Measurements from ENCODE around the gene BSPH1. TPM values are rescaled to one million over a fixed set of nuclear protein-coding genes. Genes with fewer than 3 reads are reported as not detected.

Gene BSPH1
- total and polyA plus RNA-seq, 10 of the 15 experiments (the other 5 are each of a cell fraction or from before 2014, with no cell fraction given), result not detected

GRCh38 chr19:47994209-47994802 is 2.3 kb upstream of the BSPH1 start, which contains the start of gene ELSPBP1:
Gene ELSPBP1, plus strand, starts transcription at chr19:47994632. Its CDS starts 14,036 bp downstream, at chr19:48008668.
- Histone ChIP-seq H3K4me3 (no peak within 1 kb of the TSS), H3K4me1 (ENCODE audit: control insufficient read depth, insufficient read depth, low read length) (no peaks in the 10 kb centered on the region), H3K36me3 (ENCODE audit: control insufficient read depth in 2 of 2, insufficient read depth in 2 of 2, low read length in 1 of 2) (no peaks in the 10 kb centered on the region), H3K9me3 (replicated peaks; ENCODE audit: control insufficient read depth, insufficient read depth, low read length) (no peaks in the 10 kb centered on the region), H3K4me2 (ENCODE audit: control insufficient read depth, insufficient read depth) (no peak within 1 kb of the TSS), H3K27ac (ENCODE audit: control insufficient read depth, insufficient read depth) (no peak within 1 kb of the TSS), H3K79me2 (ENCODE audit: control insufficient read depth, insufficient read depth, low read length) (no peaks in the 10 kb centered on the region), H3K9ac (ENCODE audit: control insufficient read depth, insufficient read depth, low read length) (no peak within 1 kb of the TSS), H3K27me3 (replicated peaks in 1 of 2; ENCODE audit: control insufficient read depth in 2 of 2, insufficient read depth in 2 of 2, low read length in 1 of 2) (no peaks in the 10 kb centered on the region), H2AFZ (ENCODE audit: control insufficient read depth, low read depth, low read length) (no peak within 1 kb of the TSS), H4K20me1 (ENCODE audit: control insufficient read depth, insufficient read depth) (no peaks in the 10 kb centered on the region)
- CTCF ChIA-PET, result no interaction called here
- BruUV-seq (replicated peaks), result no TSS peak
- RAD21 ChIA-PET (ENCODE audit: unreplicated experiment), result no interaction called here
- FAIRE-seq, result no peak
- no peak for TF ChIP-seq SIN3A (IDR thresholded peaks at IDR 0.05; ENCODE audit: low read depth, low read length)
- no peak for TF ChIP-seq NFYB (IDR thresholded peaks at IDR 0.05; ENCODE audit: insufficient read depth, low read depth, low read length)
- POLR2A ChIA-PET, result no interaction called here
- DNase-seq (ENCODE audit: low read depth, low spot score), result no peak
- intact Hi-C loops (cut with micrococcal nuclease; ENCODE audit: unreplicated experiment) (no loop called here), in situ Hi-C loops (cut with MboI) (no loop called here)
- SMC1A ChIA-PET (ENCODE audit: uncharacterized antibody, unreplicated experiment), result no interaction called here
- ATAC-seq, result no peak
- WGBS (ENCODE audit: insufficient coverage, insufficient replicate concordance, low lambda C conversion rate, missing lambda C conversion rate), result 25% methylated on average over 5 of the region's 5 CpGs

GRCh38 chr19:47991191-47991808 is 670 bp downstream of the BSPH1 start:
- H3K27ac ChIP-seq (ENCODE audit: control insufficient read depth, insufficient read depth), result no peak overlapping the region
- FAIRE-seq, result no peak
- H4K20me1 ChIP-seq (ENCODE audit: control insufficient read depth, insufficient read depth), result no peaks in the 10 kb centered on the region
- no peak for TF ChIP-seq MTA2 (IDR thresholded peaks at IDR 0.05; ENCODE audit: low read depth)
- TF ChIP-seq HCFC1 (IDR thresholded peaks at IDR 0.05; ENCODE audit: low read length), result no peak
- TF ChIP-seq JUNB (IDR thresholded peaks at IDR 0.05), result no peak
- TF ChIP-seq IKZF2 (IDR thresholded peaks at IDR 0.05), result no peak
- TF ChIP-seq KDM1A (IDR thresholded peaks at IDR 0.05; ENCODE audit: borderline replicate concordance), result no peak
- no peak for TF ChIP-seq ZNF622 (IDR thresholded peaks at IDR 0.05)
- no peak for TF ChIP-seq ZBTB33 (IDR thresholded peaks at IDR 0.05)
- TF ChIP-seq CBFB (IDR thresholded peaks at IDR 0.05; ENCODE audit: low read depth), result no peak
- TF ChIP-seq BCL3 (IDR thresholded peaks at IDR 0.05; ENCODE audit: borderline replicate concordance, insufficient read depth, low read depth, low read length, poor library complexity, severe bottlenecking), result no peak
- H3K27me3 ChIP-seq (replicated peaks in 1 of 2; ENCODE audit: control insufficient read depth in 2 of 2, insufficient read depth in 2 of 2, low read length in 1 of 2), result no peaks in the 10 kb centered on the region
- H3K4me3 ChIP-seq, result no peak overlapping the region
- H3K36me3 ChIP-seq (ENCODE audit: control insufficient read depth in 2 of 2, insufficient read depth in 2 of 2, low read length in 1 of 2), result no peaks in the 10 kb centered on the region
- SMC1A ChIA-PET (ENCODE audit: uncharacterized antibody, unreplicated experiment), result no interaction called here
- no peak overlapping the region for H2AFZ ChIP-seq (ENCODE audit: control insufficient read depth, low read depth, low read length)
- POLR2A ChIA-PET, result no interaction called here
- H3K9me3 ChIP-seq (replicated peaks; ENCODE audit: control insufficient read depth, insufficient read depth, low read length), result no peaks in the 10 kb centered on the region
- ATAC-seq, result no peak
- RAD21 ChIA-PET (ENCODE audit: unreplicated experiment), result no interaction called here
- CTCF ChIA-PET, result no interaction called here
- H3K9ac ChIP-seq (ENCODE audit: control insufficient read depth, insufficient read depth, low read length), result no peak overlapping the region
- 50% methylated on average over 10 of the region's 10 CpGs for WGBS (ENCODE audit: insufficient coverage, insufficient replicate concordance, low lambda C conversion rate, missing lambda C conversion rate)
- in situ Hi-C loops (cut with MboI), result no loop called here
- BruUV-seq (replicated peaks), result no TSS peak
- no peak for DNase-seq (ENCODE audit: low read depth, low spot score)
- H3K79me2 ChIP-seq (ENCODE audit: control insufficient read depth, insufficient read depth, low read length), result no peaks in the 10 kb centered on the region
- H3K4me1 ChIP-seq (ENCODE audit: control insufficient read depth, insufficient read depth, low read length), result no peaks in the 10 kb centered on the region
- H3K4me2 ChIP-seq (ENCODE audit: control insufficient read depth, insufficient read depth), result no peak overlapping the region
- intact Hi-C loops (cut with micrococcal nuclease; ENCODE audit: unreplicated experiment), result no loop called here
